Breast epithelium (tissue), 4 donors: ENCODE measurements around the gene C12orf56. TPM values are rescaled to one million over a fixed set of nuclear protein-coding genes. Genes with fewer than 3 reads are reported as not detected.
"Not testable (repeated sequence)": the region's sequence is repeated elsewhere in the genome, so short reads cannot be mapped to it uniquely, and the experiment has no call there.

Experiments used
- DNase-seq, 2 donors: peaks; one replicate each; pipeline ENCODE4 v3.0.0-alpha.2; 2019; ENCODE audit warnings: low spot score in 2 of 2
- H3K27ac ChIP-seq, 2 donors: fragments of 200-600 bp; sonication (generic) in 1 of 2; one replicate each; pipeline ENCODE4 v1.5.1; 2016 to 2019; ENCODE audit warnings: mild to moderate bottlenecking in 1 of 2
- H3K27me3 ChIP-seq, 2 donors: fragments of 200-600 bp; sonication (generic) in 1 of 2; one replicate each; pipeline versions ENCODE4 v1.5.1 to v1.6.0; 2017 to 2019; ENCODE audit warnings: control low read depth in 1 of 2, mild to moderate bottlenecking in 1 of 2
- H3K36me3 ChIP-seq: fragments of 200-600 bp; one replicate; pipeline ENCODE4 v1.5.1; 2019
- H3K4me1 ChIP-seq, 2 donors: fragments of 200-600 bp; sonication (generic); one replicate each; pipeline ENCODE4 v1.5.1; 2016 to 2019; ENCODE audit warnings: control low read depth in 1 of 2
- H3K4me3 ChIP-seq, 3 donors: fragments of 200-600 bp; sonication (generic); 1 replicate in 2 of 3; 2 replicates in 1 of 3; pipeline ENCODE4 v1.5.1; 2016 to 2019; ENCODE audit warnings: mild to moderate bottlenecking in 3 of 3, moderate library complexity in 2 of 3
- H3K9me3 ChIP-seq, 2 donors: fragments of 200-600 bp; sonication (generic) in 1 of 2; one replicate each; pipeline ENCODE4 v1.5.1; 2016 to 2019; ENCODE audit warnings: control low read depth in 1 of 2
- POLR2A ChIP-seq: fragments of 450-650 bp; IDR thresholded peaks from one replicate; pipeline ENCODE4 v1.6.1; 2016; ENCODE audit warnings: antibody characterized with exemption, mild to moderate bottlenecking, moderate library complexity
- POLR2AphosphoS5 ChIP-seq, 3 donors: sonication (generic); formaldehyde crosslinking; IDR thresholded peaks; one replicate each; pipeline ENCODE4 v1.6.1; 2017; ENCODE audit warnings: antibody characterized with exemption in 3 of 3
- intact Hi-C: fragments of 100-400 bp; cut with DNase I; formaldehyde crosslinking; loops from one replicate; pipeline ENCODE4 v1.15.1; 2023; ENCODE audit warnings: low total_unique reads
- total RNA-seq, 3 donors: library from RNA; depleted of rRNA; stranded (reverse); fragments of >200 nt; gene quantifications; one replicate each; pipeline ENCODE4 v1.1.0, GENCODE V29; 2016
- TF ChIP-seq, protein P1 (sequence below), 3 donors: fragments of 450-650 bp; IDR thresholded peaks; one replicate each; pipeline ENCODE4 v1.5.1; 2016 to 2017; ENCODE audit warnings: antibody characterized with exemption in 3 of 3, mild to moderate bottlenecking in 3 of 3, moderate library complexity in 3 of 3

C12orf56 gene
- total RNA-seq, 3 donors from 2014 or later = not detected

- H3K36me3 ChIP-seq = no peaks in the 10 kb centered on the region
- no peak for DNase-seq
- TF ChIP-seq, protein P1, sequence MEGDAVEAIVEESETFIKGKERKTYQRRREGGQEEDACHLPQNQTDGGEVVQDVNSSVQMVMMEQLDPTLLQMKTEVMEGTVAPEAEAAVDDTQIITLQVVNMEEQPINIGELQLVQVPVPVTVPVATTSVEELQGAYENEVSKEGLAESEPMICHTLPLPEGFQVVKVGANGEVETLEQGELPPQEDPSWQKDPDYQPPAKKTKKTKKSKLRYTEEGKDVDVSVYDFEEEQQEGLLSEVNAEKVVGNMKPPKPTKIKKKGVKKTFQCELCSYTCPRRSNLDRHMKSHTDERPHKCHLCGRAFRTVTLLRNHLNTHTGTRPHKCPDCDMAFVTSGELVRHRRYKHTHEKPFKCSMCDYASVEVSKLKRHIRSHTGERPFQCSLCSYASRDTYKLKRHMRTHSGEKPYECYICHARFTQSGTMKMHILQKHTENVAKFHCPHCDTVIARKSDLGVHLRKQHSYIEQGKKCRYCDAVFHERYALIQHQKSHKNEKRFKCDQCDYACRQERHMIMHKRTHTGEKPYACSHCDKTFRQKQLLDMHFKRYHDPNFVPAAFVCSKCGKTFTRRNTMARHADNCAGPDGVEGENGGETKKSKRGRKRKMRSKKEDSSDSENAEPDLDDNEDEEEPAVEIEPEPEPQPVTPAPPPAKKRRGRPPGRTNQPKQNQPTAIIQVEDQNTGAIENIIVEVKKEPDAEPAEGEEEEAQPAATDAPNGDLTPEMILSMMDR (IDR thresholded peaks at IDR 0.05) = no peak
- TF ChIP-seq POLR2A (no peak), POLR2AphosphoS5 (IDR thresholded peaks at IDR 0.05) (no peak)
- H3K9me3 ChIP-seq = no peaks in the 10 kb centered on the region
- H3K4me1 ChIP-seq = no peaks in the 10 kb centered on the region
- no peak overlapping the region for H3K27ac ChIP-seq
- no peaks in the 10 kb centered on the region for H3K27me3 ChIP-seq
- H3K4me3 ChIP-seq = no peak overlapping the region
- intact Hi-C loops = no loop called here
Measured at GRCh38 chr12:64320611-64321010, 69.9 kb downstream of the C12orf56 start.

GRCh38 chr12:64319540-64320225, 70.9 kb downstream of the C12orf56 start:
- H3K27ac ChIP-seq = not testable (repeated sequence)

GRCh38 chr12:64318605-64319004, 72.0 kb downstream of the C12orf56 start:
- no peak for DNase-seq
- Histone ChIP-seq H3K27me3 (no peaks in the 10 kb centered on the region), H3K9me3 (no peaks in the 10 kb centered on the region), H3K4me3 (no peak overlapping the region), H3K4me1 (no peaks in the 10 kb centered on the region), H3K36me3 (no peaks in the 10 kb centered on the region), H3K27ac (no peak overlapping the region)
- intact Hi-C loops = no loop called here
- TF ChIP-seq POLR2A = no peak
- TF ChIP-seq POLR2AphosphoS5 (IDR thresholded peaks at IDR 0.05) = no peak
- TF ChIP-seq, protein P1 (IDR thresholded peaks at IDR 0.05) = no peak

More at GRCh38 chr12:64319540-64320225, 70.9 kb downstream of the C12orf56 start:
- DNase-seq, H3K36me3 ChIP-seq, H3K27me3 ChIP-seq, H3K4me1 ChIP-seq, intact Hi-C loops, H3K9me3 ChIP-seq, H3K4me3 ChIP-seq: not testable (repeated sequence)

DNA sequence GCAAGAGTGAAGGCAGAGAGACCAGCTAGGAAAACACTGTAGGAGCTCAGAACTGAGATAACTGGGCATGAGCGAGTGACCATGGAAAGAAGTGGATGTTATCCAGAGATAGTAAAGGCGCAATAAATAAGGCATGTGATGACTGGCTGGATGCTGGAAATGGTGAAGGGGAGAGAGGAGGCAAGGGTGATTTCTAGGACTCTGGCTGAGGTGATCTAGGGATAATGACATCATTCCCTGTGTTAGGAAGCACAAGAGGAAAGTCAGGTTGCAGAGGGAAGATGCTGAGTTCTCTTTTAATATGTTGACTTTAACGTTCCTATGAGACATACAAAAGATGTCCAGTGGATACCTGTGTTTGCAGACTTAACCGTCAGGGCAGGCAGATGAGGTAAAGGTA, 78.7 kb downstream of the C12orf56 start:
- no peak for DNase-seq
- no peaks in the 10 kb centered on the region for H3K36me3 ChIP-seq
- no peak for TF ChIP-seq POLR2AphosphoS5 (IDR thresholded peaks at IDR 0.05)
- TF ChIP-seq POLR2A = no peak
- TF ChIP-seq, protein P1 (IDR thresholded peaks at IDR 0.05) = no peak
- no peak overlapping the region for H3K27ac ChIP-seq
- no peak overlapping the region for H3K4me3 ChIP-seq
- intact Hi-C loops = loop anchor here (5.0 kb wide), 1 partner anchor 435 kb away; no protein-coding TSS in a partner anchor
- H3K4me1 ChIP-seq = no peaks in the 10 kb centered on the region
- no peaks in the 10 kb centered on the region for H3K27me3 ChIP-seq
- no peaks in the 10 kb centered on the region for H3K9me3 ChIP-seq

DNA sequence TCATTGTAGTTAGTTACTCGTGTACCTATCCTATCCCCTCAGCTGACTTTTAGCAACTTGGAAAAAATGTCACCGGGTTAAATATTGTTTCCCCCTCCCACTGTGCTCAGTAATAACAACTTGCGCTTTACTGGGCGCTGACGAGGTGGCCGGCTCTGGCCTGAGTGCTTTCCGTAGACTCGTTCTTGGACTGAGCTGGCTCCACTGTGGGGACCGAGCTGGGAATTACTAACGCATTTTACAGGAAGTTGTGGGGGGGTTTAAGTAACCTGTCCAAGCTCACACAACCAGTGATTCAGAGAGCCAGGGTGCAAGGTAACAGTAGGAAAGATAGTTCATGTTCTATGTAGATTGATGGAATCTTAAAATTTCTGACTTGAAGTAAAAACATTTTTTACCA, 86.0 kb downstream of the C12orf56 start:
- H3K27me3 ChIP-seq = no peaks in the 10 kb centered on the region
- TF ChIP-seq POLR2AphosphoS5 (IDR thresholded peaks at IDR 0.05) (no peak), POLR2A (no peak)
- TF ChIP-seq, protein P1 (IDR thresholded peaks at IDR 0.05) = no peak
- no peaks in the 10 kb centered on the region for H3K36me3 ChIP-seq
- H3K4me1 ChIP-seq = no peaks in the 10 kb centered on the region
- no peak overlapping the region for H3K4me3 ChIP-seq
- no peak for DNase-seq
- intact Hi-C loops = no loop called here
- no peaks in the 10 kb centered on the region for H3K9me3 ChIP-seq
- H3K27ac ChIP-seq = no peak overlapping the region
